Tibial nerve (tissue), 4 donors: Measurements from ENCODE around the gene MESP2.

Experiments used
- CTCF ChIP-seq, 5 experiments: fragments of 200-600 bp in 3 of 5; fragments of 450-650 bp in 2 of 5; sonication (generic) in 3 of 5; IDR thresholded peaks; one replicate each; pipeline ENCODE4 v1.5.1; 2016 to 2019; ENCODE audit warnings: antibody characterized with exemption in 5 of 5, mild to moderate bottlenecking in 3 of 5, moderate library complexity in 2 of 5
- EP300 ChIP-seq, 2 donors: sonication (generic); formaldehyde crosslinking; IDR thresholded peaks; one replicate each; pipeline ENCODE4 v1.6.1; 2017; ENCODE audit warnings: antibody characterized with exemption in 2 of 2, mild to moderate bottlenecking in 1 of 2

GRCh38 chr15:89810837-89811236, 34.7 kb downstream of the MESP2 start:
- no peak for TF ChIP-seq CTCF (IDR thresholded peaks at IDR 0.05)
- no peak for TF ChIP-seq EP300 (IDR thresholded peaks at IDR 0.05)
